WTC11 (cell line): ENCODE measurements around the gene KIF6. TPM values are rescaled to one million over a fixed set of nuclear protein-coding genes. Genes with fewer than 3 reads are reported as not detected.
A peak's percentile ranks its signal among the peaks of the same experiment; 100 is the strongest.
"Not testable (repeated sequence)": the region's sequence is repeated elsewhere in the genome, so short reads cannot be mapped to it uniquely, and the experiment has no call there.

Experiments
- ATAC-seq: fragments of 200-7000 bp; cut with Tn5 transposase; 2 replicates; pipeline ENCODE4 v1.10.0; 2021; ENCODE audit warnings: mild to moderate bottlenecking, moderate library complexity
- CTCF ChIA-PET: fragments of 300-600 bp; sonication (Branson Sonifier 250); formaldehyde crosslinking; loops from one replicate; lab custom pipeline; 2021; ENCODE audit warnings: antibody characterized with exemption; lab: Charles Lee
- POLR2A ChIA-PET: fragments of 350-600 bp; sonication (Branson Sonifier 250); formaldehyde crosslinking; loops from one replicate; lab custom pipeline; 2021; ENCODE audit warnings: antibody characterized with exemption; lab: Charles Lee
- DNase-seq: peaks from one replicate; pipeline ENCODE4 v3.0.0; 2021; ENCODE audit warnings: low spot score
- H3K27ac Mint-ChIP-seq: 2 replicates; pipeline ENCODE4 v1.8.0; 2021; ENCODE audit warnings: mixed read lengths
- H3K27me3 Mint-ChIP-seq: 2 replicates; pipeline ENCODE4 v1.8.0; 2021; ENCODE audit warnings: low read depth, mild to moderate bottlenecking, moderate library complexity, mixed read lengths
- H3K36me3 Mint-ChIP-seq: 2 replicates; pipeline ENCODE4 v1.8.0; 2021; ENCODE audit warnings: mixed read lengths
- H3K4me1 Mint-ChIP-seq: 2 replicates; pipeline ENCODE4 v1.8.0; 2022; ENCODE audit warnings: mixed read lengths
- H3K4me3 Mint-ChIP-seq: 2 replicates; pipeline ENCODE4 v1.8.0; 2021; ENCODE audit warnings: mild to moderate bottlenecking, moderate library complexity, mixed read lengths
- H3K9me3 Mint-ChIP-seq: 2 replicates; pipeline ENCODE4 v1.8.0; 2021; ENCODE audit warnings: mixed read lengths
- CREM ChIP-seq: sonication (generic); formaldehyde crosslinking; IDR thresholded peaks from 2 replicates; pipeline ENCODE4 v1.8.1; 2022; ENCODE audit warnings: mild to moderate bottlenecking, missing genetic modification reagents, moderate library complexity
- GRHL2 ChIP-seq: fragments of 250-450 bp; sonication (Bioruptor Pico); IDR thresholded peaks from 2 replicates; pipeline ENCODE4 v1.8.0; 2022; ENCODE audit warnings: mild to moderate bottlenecking, moderate library complexity; ENCODE audit not compliant: insufficient replicate concordance, severe bottlenecking
- NFE2L1 ChIP-seq: sonication (generic); formaldehyde crosslinking; IDR thresholded peaks from 2 replicates; pipeline ENCODE4 v1.8.1; 2023; ENCODE audit warnings: missing genetic modification reagents
- NR2C2 ChIP-seq: sonication (generic); formaldehyde crosslinking; IDR thresholded peaks from 2 replicates; pipeline ENCODE4 v1.8.0; 2022; ENCODE audit warnings: mild to moderate bottlenecking, missing genetic modification reagents
- RELA ChIP-seq: sonication (generic); formaldehyde crosslinking; IDR thresholded peaks from 2 replicates; pipeline ENCODE4 v1.8.1; 2022; ENCODE audit warnings: missing genetic modification reagents, mild to moderate bottlenecking, borderline replicate concordance
- SMAD3 ChIP-seq: sonication (generic); formaldehyde crosslinking; IDR thresholded peaks from 2 replicates; pipeline ENCODE4 v1.8.0; 2022; ENCODE audit warnings: missing genetic modification reagents, mild to moderate bottlenecking, borderline replicate concordance
- SOX15 ChIP-seq: fragments of 250-450 bp; sonication (Bioruptor Pico); IDR thresholded peaks from 2 replicates; pipeline ENCODE4 v1.9.0; 2021; ENCODE audit warnings: mild to moderate bottlenecking
- TEAD4 ChIP-seq: sonication (generic); formaldehyde crosslinking; IDR thresholded peaks from 2 replicates; pipeline ENCODE4 v1.8.0; 2022; ENCODE audit warnings: mild to moderate bottlenecking, missing genetic modification reagents
- ZNF396 ChIP-seq: fragments of 250-450 bp; sonication (Bioruptor Pico); IDR thresholded peaks from 2 replicates; pipeline ENCODE4 v1.8.0; 2021; ENCODE audit warnings: mild to moderate bottlenecking, moderate library complexity, borderline replicate concordance
- total RNA-seq: library from RNA; stranded (reverse); gene quantifications from 3 replicates; pipeline ENCODE4 v1.2.3, GENCODE V29; 2021
- TF ChIP-seq, protein P1 (sequence below): sonication (generic); formaldehyde crosslinking; IDR thresholded peaks from 2 replicates; pipeline ENCODE4 v1.8.1; 2022; ENCODE audit warnings: mild to moderate bottlenecking, moderate library complexity, missing genetic modification reagents
- TF ChIP-seq, protein P2 (sequence below): sonication (generic); formaldehyde crosslinking; IDR thresholded peaks from 2 replicates; pipeline ENCODE4 v1.8.1; 2023; ENCODE audit warnings: mild to moderate bottlenecking, missing genetic modification reagents
- TF ChIP-seq, protein P3 (sequence below): sonication (generic); formaldehyde crosslinking; IDR thresholded peaks from 2 replicates; pipeline ENCODE4 v1.8.0; 2022; ENCODE audit warnings: mild to moderate bottlenecking, missing genetic modification reagents
- TF ChIP-seq, protein P4 (sequence below): fragments of 250-450 bp; sonication (Bioruptor Pico); IDR thresholded peaks from 2 replicates; pipeline ENCODE4 v2.1.2; 2022; ENCODE audit warnings: mild to moderate bottlenecking, moderate library complexity
- TF ChIP-seq, protein P5 (sequence below): sonication (generic); formaldehyde crosslinking; IDR thresholded peaks from 2 replicates; pipeline ENCODE4 v1.8.1; 2022; ENCODE audit warnings: low read depth, missing genetic modification reagents, borderline replicate concordance
- TF ChIP-seq, protein P6 (sequence below): fragments of 250-450 bp; sonication (Bioruptor Pico); IDR thresholded peaks from 2 replicates; pipeline ENCODE4 v1.9.0; 2021; ENCODE audit warnings: mild to moderate bottlenecking

Gene KIF6
- total RNA-seq, 1 experiment from 2014 or later = 0.57 TPM

DNA sequence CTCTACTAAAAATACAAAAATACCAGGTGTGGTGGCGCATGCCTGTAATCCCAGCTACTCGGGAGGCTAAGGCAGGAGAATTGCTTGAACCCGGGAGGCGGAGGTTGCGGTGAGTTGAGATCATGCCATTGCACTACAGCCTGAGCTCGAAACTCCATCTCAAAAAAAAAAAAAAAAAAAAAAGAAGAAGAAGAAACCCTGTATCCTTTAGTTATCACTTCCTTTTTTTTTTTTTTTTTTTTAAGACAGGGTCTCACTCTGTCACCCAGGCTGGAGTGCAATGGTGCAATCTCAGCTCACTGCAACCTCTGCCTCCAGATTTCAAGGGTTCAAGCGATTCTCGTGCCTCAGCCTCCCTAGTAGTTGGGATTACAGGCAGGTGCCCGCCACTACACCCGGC, 438.6 kb downstream of the KIF6 start:
- peaks cover 10% of the 10 kb centered on the region for H3K27me3 Mint-ChIP-seq
- not testable (repeated sequence) for H3K36me3 Mint-ChIP-seq, H3K27ac Mint-ChIP-seq, ATAC-seq, DNase-seq, H3K4me3 Mint-ChIP-seq
- POLR2A ChIA-PET = interaction anchor here (0.6 to 0.7 kb wide), 2 partner anchors 150 to 784 kb away, joined by 4 to 8 read pairs; no protein-coding TSS in a partner anchor
- peaks cover 12% of the 10 kb centered on the region for H3K9me3 Mint-ChIP-seq
- H3K4me1 Mint-ChIP-seq = peaks cover 26% of the 10 kb centered on the region
- CTCF ChIA-PET = interaction anchor here (0.6 to 2.0 kb wide), 3 partner anchors 16 to 97 kb away, joined by 3 to 10 read pairs (median 9); no protein-coding TSS in a partner anchor

DNA sequence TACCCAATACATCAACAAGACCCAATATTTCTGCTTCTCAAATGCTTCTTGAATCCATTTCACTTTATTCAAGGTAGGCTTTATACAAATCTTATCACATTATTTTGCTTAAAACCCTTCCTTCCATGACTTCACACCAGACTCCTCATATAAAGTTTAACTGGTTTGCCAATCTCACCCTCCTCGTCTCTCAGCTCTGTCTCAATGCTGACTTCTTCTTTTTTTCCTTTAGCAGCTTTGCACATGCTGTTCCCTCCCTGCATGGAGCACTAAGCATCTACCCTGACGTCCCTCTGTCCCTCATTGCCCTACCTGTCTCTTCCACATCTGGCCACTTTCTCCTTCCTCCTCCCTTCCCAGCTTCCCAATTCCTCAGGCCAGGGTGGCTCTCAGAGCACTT, 442.4 kb downstream of the KIF6 start:
- TF ChIP-seq CREM (CRISPR knock-in tag) (no peak), SMAD3 (no peak)
- ChIA-PET POLR2A (interaction anchor here (0.6 kb wide), 1 partner anchor 30 kb away, joined by 4 read pairs; no protein-coding TSS in a partner anchor), CTCF (interaction anchor here (1.8 to 3.0 kb wide), 2 partner anchors 19 to 92 kb away, joined by 6 to 25 read pairs; no protein-coding TSS in a partner anchor)
- H3K9me3 Mint-ChIP-seq = peaks cover 4% of the 10 kb centered on the region
- H3K4me1 Mint-ChIP-seq = 0 out of 2 replicates have a peak, but pooled peaks cover 5% of the 10 kb centered on the region
- H3K36me3 Mint-ChIP-seq = no peaks in the 10 kb centered on the region
- H3K27me3 Mint-ChIP-seq = peaks cover 5% of the 10 kb centered on the region
- no peak overlapping the region for H3K27ac Mint-ChIP-seq
- H3K4me3 Mint-ChIP-seq = no peak overlapping the region
- DNase-seq = no peak
- ATAC-seq = no peak

DNA sequence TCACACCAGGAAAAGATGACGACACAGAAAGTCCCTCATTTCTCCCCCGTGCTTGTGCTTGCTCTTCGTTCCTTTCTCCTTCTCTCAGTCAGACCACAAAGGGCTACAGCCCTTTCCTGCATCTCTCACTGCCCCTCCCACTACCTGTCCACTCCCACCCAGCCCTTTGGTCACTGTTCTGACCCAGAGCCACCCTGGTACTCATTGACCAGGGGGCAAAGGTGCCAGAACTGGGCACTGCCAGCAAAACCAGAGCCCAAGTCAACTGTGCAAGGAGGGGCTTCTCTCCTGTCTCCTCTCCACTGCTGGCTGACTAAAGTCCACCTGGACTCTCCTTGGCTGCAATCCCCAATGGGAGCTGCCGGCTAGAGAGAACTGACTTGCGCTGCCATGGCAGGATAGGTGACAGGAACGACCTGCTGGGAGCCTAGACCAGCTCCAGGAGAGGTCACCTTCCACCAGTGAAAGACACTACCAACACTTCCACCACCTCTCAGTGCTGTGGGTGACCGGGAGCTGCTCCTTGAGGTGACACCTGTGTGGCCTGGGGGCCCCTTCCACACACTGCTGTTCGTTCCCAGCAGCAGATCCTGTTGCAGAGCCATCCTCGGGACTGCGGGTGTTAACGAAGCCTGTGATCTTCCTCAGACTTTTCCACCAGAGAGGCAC, 443.8 kb downstream of the KIF6 start:
- CTCF ChIA-PET = interaction anchor here (3.0 kb wide), 1 partner anchor 21 kb away, joined by 25 read pairs; no protein-coding TSS in a partner anchor
- Mint-ChIP-seq H3K27ac (no peak overlapping the region), H3K27me3 (peaks cover 5% of the 10 kb centered on the region), H3K4me1 (peaks cover 7% of the 10 kb centered on the region; the same call in 1 of the 2 replicates), H3K9me3 (0 out of 2 replicates have a peak, but pooled peaks cover 3% of the 10 kb centered on the region), H3K36me3 (no peaks in the 10 kb centered on the region), H3K4me3 (no peak overlapping the region)
- TF ChIP-seq NR2C2 = no peak
- TF ChIP-seq, protein P1, sequence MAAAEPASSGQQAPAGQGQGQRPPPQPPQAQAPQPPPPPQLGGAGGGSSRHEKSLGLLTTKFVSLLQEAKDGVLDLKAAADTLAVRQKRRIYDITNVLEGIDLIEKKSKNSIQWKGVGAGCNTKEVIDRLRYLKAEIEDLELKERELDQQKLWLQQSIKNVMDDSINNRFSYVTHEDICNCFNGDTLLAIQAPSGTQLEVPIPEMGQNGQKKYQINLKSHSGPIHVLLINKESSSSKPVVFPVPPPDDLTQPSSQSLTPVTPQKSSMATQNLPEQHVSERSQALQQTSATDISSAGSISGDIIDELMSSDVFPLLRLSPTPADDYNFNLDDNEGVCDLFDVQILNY = no peak
- TF ChIP-seq SOX15 (CRISPR knock-in tag) = no peak
- TF ChIP-seq NFE2L1 (CRISPR knock-in tag) = no peak
- TF ChIP-seq TEAD4 = no peak
- TF ChIP-seq GRHL2 (CRISPR knock-in tag) = no peak
- TF ChIP-seq, protein P2, sequence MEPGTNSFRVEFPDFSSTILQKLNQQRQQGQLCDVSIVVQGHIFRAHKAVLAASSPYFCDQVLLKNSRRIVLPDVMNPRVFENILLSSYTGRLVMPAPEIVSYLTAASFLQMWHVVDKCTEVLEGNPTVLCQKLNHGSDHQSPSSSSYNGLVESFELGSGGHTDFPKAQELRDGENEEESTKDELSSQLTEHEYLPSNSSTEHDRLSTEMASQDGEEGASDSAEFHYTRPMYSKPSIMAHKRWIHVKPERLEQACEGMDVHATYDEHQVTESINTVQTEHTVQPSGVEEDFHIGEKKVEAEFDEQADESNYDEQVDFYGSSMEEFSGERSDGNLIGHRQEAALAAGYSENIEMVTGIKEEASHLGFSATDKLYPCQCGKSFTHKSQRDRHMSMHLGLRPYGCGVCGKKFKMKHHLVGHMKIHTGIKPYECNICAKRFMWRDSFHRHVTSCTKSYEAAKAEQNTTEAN (CRISPR knock-in tag) = no peak
- TF ChIP-seq, protein P3, sequence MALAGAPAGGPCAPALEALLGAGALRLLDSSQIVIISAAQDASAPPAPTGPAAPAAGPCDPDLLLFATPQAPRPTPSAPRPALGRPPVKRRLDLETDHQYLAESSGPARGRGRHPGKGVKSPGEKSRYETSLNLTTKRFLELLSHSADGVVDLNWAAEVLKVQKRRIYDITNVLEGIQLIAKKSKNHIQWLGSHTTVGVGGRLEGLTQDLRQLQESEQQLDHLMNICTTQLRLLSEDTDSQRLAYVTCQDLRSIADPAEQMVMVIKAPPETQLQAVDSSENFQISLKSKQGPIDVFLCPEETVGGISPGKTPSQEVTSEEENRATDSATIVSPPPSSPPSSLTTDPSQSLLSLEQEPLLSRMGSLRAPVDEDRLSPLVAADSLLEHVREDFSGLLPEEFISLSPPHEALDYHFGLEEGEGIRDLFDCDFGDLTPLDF = no peak
- TF ChIP-seq ZNF396 (CRISPR knock-in tag) = no peak
- TF ChIP-seq, protein P4, sequence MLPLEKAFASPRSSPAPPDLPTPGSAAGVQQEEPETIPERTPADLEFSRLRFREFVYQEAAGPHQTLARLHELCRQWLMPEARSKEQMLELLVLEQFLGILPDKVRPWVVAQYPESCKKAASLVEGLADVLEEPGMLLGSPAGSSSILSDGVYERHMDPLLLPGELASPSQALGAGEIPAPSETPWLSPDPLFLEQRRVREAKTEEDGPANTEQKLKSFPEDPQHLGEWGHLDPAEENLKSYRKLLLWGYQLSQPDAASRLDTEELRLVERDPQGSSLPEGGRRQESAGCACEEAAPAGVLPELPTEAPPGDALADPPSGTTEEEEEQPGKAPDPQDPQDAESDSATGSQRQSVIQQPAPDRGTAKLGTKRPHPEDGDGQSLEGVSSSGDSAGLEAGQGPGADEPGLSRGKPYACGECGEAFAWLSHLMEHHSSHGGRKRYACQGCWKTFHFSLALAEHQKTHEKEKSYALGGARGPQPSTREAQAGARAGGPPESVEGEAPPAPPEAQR (CRISPR knock-in tag) = no peak
- no peak for TF ChIP-seq RELA (CRISPR knock-in tag)
- DNase-seq = no peak
- ATAC-seq = no peak
- POLR2A ChIA-PET = no interaction called here

DNA sequence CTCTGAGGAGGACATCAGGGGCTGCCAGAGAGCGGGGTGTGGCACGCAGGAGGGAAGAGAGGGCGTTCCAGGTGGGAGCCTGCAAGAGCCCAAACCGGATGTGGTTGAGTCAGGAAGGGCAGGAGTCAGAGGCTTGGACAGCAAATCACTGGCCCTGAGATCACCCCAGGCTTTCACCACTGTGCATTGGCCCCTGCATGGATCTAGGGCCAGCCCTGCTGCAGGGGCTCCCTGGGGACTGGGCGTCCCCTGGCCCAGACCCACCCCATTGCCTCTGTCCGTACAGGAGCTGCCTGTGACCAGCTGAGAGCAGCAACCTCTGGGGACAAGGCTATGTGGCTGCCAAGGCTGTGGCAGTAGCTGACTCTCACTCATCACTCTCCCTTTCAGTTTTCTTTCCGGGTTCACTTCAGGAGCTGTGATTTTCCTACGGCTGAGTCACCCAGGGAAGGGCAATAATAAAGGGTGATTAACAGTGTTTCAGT, 444.9 kb downstream of the KIF6 start:
- Mint-ChIP-seq H3K27ac (no peak overlapping the region), H3K9me3 (0 out of 2 replicates have a peak, but pooled peaks cover 3% of the 10 kb centered on the region), H3K4me1 (peaks cover 10% of the 10 kb centered on the region; the same call in 1 of the 2 replicates), H3K36me3 (no peaks in the 10 kb centered on the region), H3K27me3 (peaks cover 5% of the 10 kb centered on the region), H3K4me3 (no peak overlapping the region)
- ATAC-seq = peak; percentile 51; the same call in 1 of the 2 replicates
- ChIA-PET POLR2A (no interaction called here), CTCF (interaction anchor here (0.9 kb wide), 1 partner anchor 12 kb away, joined by 3 read pairs; no protein-coding TSS in a partner anchor)
- no peak for DNase-seq
- no peak for TF ChIP-seq GRHL2 (CRISPR knock-in tag)
- TF ChIP-seq, protein P5, sequence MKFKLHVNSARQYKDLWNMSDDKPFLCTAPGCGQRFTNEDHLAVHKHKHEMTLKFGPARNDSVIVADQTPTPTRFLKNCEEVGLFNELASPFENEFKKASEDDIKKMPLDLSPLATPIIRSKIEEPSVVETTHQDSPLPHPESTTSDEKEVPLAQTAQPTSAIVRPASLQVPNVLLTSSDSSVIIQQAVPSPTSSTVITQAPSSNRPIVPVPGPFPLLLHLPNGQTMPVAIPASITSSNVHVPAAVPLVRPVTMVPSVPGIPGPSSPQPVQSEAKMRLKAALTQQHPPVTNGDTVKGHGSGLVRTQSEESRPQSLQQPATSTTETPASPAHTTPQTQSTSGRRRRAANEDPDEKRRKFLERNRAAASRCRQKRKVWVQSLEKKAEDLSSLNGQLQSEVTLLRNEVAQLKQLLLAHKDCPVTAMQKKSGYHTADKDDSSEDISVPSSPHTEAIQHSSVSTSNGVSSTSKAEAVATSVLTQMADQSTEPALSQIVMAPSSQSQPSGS = no peak
- TF ChIP-seq, protein P6, sequence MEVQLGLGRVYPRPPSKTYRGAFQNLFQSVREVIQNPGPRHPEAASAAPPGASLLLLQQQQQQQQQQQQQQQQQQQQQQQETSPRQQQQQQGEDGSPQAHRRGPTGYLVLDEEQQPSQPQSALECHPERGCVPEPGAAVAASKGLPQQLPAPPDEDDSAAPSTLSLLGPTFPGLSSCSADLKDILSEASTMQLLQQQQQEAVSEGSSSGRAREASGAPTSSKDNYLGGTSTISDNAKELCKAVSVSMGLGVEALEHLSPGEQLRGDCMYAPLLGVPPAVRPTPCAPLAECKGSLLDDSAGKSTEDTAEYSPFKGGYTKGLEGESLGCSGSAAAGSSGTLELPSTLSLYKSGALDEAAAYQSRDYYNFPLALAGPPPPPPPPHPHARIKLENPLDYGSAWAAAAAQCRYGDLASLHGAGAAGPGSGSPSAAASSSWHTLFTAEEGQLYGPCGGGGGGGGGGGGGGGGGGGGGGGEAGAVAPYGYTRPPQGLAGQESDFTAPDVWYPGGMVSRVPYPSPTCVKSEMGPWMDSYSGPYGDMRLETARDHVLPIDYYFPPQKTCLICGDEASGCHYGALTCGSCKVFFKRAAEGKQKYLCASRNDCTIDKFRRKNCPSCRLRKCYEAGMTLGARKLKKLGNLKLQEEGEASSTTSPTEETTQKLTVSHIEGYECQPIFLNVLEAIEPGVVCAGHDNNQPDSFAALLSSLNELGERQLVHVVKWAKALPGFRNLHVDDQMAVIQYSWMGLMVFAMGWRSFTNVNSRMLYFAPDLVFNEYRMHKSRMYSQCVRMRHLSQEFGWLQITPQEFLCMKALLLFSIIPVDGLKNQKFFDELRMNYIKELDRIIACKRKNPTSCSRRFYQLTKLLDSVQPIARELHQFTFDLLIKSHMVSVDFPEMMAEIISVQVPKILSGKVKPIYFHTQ (CRISPR knock-in tag) = no peak
